ENCODE data around the gene AADACL4.
"Not testable (repeated sequence)": the region's sequence is repeated elsewhere in the genome, so short reads cannot be mapped to it uniquely, and the experiment has no call there.

Gene AADACL4

GRCh38 chr1:12692967-12693782 lies 49.3 kb downstream of the AADACL4 start:
- peak in 1 of 2 experiments; percentile 5 for DNase-seq (ENCODE audit: low read depth in 1 of 2, low spot score in 1 of 2)
- in situ Hi-C loops (cut with HindIII; ENCODE audit: low pct_unique_long_range_greater_than_20kb, low sequenced_read_pairs): no loop called here
- no peak for TF ChIP-seq JUND (IDR thresholded peaks at IDR 0.05; ENCODE audit: low read depth)

- DNase-seq (ENCODE audit: low read depth in 1 of 2, low spot score in 1 of 2): no peak
- TF ChIP-seq JUND (IDR thresholded peaks at IDR 0.05; ENCODE audit: low read depth): no peak
- in situ Hi-C loops (cut with HindIII; ENCODE audit: low pct_unique_long_range_greater_than_20kb, low sequenced_read_pairs): no loop called here
Measured at GRCh38 chr1:12696658-12697057, 52.8 kb downstream of the AADACL4 start.

- no peak for TF ChIP-seq JUND (IDR thresholded peaks at IDR 0.05; ENCODE audit: low read depth)
- no peak for DNase-seq (ENCODE audit: low read depth in 1 of 2, low spot score in 1 of 2)
Measured at GRCh38 chr1:12697397-12697796, 53.5 kb downstream of the AADACL4 start.

GRCh38 chr1:12703821-12704451 lies 60.1 kb downstream of the AADACL4 start:
- in situ Hi-C loops (cut with HindIII; ENCODE audit: low pct_unique_long_range_greater_than_20kb, low sequenced_read_pairs): no loop called here

More at GRCh38 chr1:12697397-12697796, 53.5 kb downstream of the AADACL4 start:
- in situ Hi-C loops (cut with HindIII; ENCODE audit: low pct_unique_long_range_greater_than_20kb, low sequenced_read_pairs): no loop called here

GRCh38 chr1:12706061-12706460 lies 62.2 kb downstream of the AADACL4 start:
- DNase-seq (ENCODE audit: low read depth in 1 of 2, low spot score in 1 of 2): no peak
- in situ Hi-C loops (cut with HindIII; ENCODE audit: low pct_unique_long_range_greater_than_20kb, low sequenced_read_pairs): no loop called here
- no peak for TF ChIP-seq JUND (IDR thresholded peaks at IDR 0.05; ENCODE audit: low read depth)

More at GRCh38 chr1:12703821-12704451, 60.1 kb downstream of the AADACL4 start:
- TF ChIP-seq JUND (IDR thresholded peaks at IDR 0.05; ENCODE audit: low read depth): no peak
- DNase-seq (ENCODE audit: low read depth in 1 of 2, low spot score in 1 of 2): no peak

- in situ Hi-C loops (cut with HindIII; ENCODE audit: low pct_unique_long_range_greater_than_20kb, low sequenced_read_pairs): no loop called here
- no peak for DNase-seq (ENCODE audit: low read depth in 1 of 2, low spot score in 1 of 2)
- no peak for TF ChIP-seq JUND (IDR thresholded peaks at IDR 0.05; ENCODE audit: low read depth)
Measured at GRCh38 chr1:12708396-12709090, 64.7 kb downstream of the AADACL4 start.

- DNase-seq (ENCODE audit: low read depth in 1 of 2, low spot score in 1 of 2): no peak
- no peak for TF ChIP-seq JUND (IDR thresholded peaks at IDR 0.05; ENCODE audit: low read depth)
- in situ Hi-C loops (cut with HindIII; ENCODE audit: low pct_unique_long_range_greater_than_20kb, low sequenced_read_pairs): no loop called here
Measured at GRCh38 chr1:12709091-12709491, 65.2 kb downstream of the AADACL4 start.

- DNase-seq (ENCODE audit: low read depth in 1 of 2, low spot score in 1 of 2): no peak
- in situ Hi-C loops (cut with HindIII; ENCODE audit: low pct_unique_long_range_greater_than_20kb, low sequenced_read_pairs): no loop called here
- no peak for TF ChIP-seq JUND (IDR thresholded peaks at IDR 0.05; ENCODE audit: low read depth)
Measured at GRCh38 chr1:12709696-12710095, 65.8 kb downstream of the AADACL4 start.

- in situ Hi-C loops (cut with HindIII; ENCODE audit: low pct_unique_long_range_greater_than_20kb, low sequenced_read_pairs): no loop called here
- TF ChIP-seq JUND (IDR thresholded peaks at IDR 0.05; ENCODE audit: low read depth): no peak
- no peak for DNase-seq (ENCODE audit: low read depth in 1 of 2, low spot score in 1 of 2)
Measured at GRCh38 chr1:12711536-12711935, 67.7 kb downstream of the AADACL4 start.

GRCh38 chr1:12712076-12712475 lies 68.2 kb downstream of the AADACL4 start:
- TF ChIP-seq JUND (IDR thresholded peaks at IDR 0.05; ENCODE audit: low read depth): no peak
- no peak for DNase-seq (ENCODE audit: low read depth in 1 of 2, low spot score in 1 of 2)
- in situ Hi-C loops (cut with HindIII; ENCODE audit: low pct_unique_long_range_greater_than_20kb, low sequenced_read_pairs): no loop called here

- TF ChIP-seq JUND (IDR thresholded peaks at IDR 0.05; ENCODE audit: low read depth): no peak
- DNase-seq (ENCODE audit: low read depth in 1 of 2, low spot score in 1 of 2): no peak
- in situ Hi-C loops (cut with HindIII; ENCODE audit: low pct_unique_long_range_greater_than_20kb, low sequenced_read_pairs): no loop called here
Measured at GRCh38 chr1:12712929-12713328, 69.0 kb downstream of the AADACL4 start.

- in situ Hi-C loops (cut with HindIII; ENCODE audit: low pct_unique_long_range_greater_than_20kb, low sequenced_read_pairs); DNase-seq (ENCODE audit: low read depth in 1 of 2, low spot score in 1 of 2): not testable (repeated sequence)
Measured at GRCh38 chr1:12713651-12714050, 69.8 kb downstream of the AADACL4 start.
